PC-3 (cell line): Measurements from ENCODE around the gene CCDC32.

Experiments used
- EZH2 ChIP-seq: fragments of 300-600 bp; sonication (generic); IDR thresholded peaks from one replicate; pipeline ENCODE4 v1.6.1; 2017; ENCODE audit warnings: antibody characterized with exemption, mild to moderate bottlenecking, low read length; ENCODE audit not compliant: unreplicated experiment
- EZH2phosphoT487 ChIP-seq: fragments of 300-600 bp; sonication (generic); IDR thresholded peaks from 2 replicates; pipeline ENCODE4 v1.6.1; 2018; ENCODE audit warnings: mild to moderate bottlenecking, antibody characterized with exemption, low read length, borderline replicate concordance
- TF ChIP-seq, protein P1 (sequence below): fragments of 300-600 bp; sonication (generic); conservative IDR thresholded peaks from 2 replicates; pipeline ENCODE4 v1.5.1; 2017; ENCODE audit warnings: antibody characterized with exemption, low read depth, mild to moderate bottlenecking, low read length

DNA sequence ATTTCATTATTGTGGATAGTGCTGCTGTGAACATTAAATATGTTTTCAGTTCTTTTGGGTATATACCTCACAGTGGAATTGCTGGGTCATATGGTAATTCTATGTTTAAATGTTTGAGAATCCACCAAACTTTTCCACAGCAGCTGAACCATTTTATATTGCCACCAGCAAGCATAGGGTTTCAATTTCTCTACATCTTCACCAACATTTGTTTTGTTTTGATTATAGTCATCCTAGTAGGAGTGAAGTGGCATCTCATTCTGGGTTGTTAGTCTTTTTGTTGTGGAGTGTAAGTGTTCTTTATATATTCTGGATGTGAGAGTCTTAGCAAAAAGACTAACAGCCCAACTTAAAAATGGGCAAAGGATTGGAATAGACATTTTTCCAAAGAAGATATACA is 10.3 kb upstream of the CCDC32 start:
- TF ChIP-seq, protein P1, sequence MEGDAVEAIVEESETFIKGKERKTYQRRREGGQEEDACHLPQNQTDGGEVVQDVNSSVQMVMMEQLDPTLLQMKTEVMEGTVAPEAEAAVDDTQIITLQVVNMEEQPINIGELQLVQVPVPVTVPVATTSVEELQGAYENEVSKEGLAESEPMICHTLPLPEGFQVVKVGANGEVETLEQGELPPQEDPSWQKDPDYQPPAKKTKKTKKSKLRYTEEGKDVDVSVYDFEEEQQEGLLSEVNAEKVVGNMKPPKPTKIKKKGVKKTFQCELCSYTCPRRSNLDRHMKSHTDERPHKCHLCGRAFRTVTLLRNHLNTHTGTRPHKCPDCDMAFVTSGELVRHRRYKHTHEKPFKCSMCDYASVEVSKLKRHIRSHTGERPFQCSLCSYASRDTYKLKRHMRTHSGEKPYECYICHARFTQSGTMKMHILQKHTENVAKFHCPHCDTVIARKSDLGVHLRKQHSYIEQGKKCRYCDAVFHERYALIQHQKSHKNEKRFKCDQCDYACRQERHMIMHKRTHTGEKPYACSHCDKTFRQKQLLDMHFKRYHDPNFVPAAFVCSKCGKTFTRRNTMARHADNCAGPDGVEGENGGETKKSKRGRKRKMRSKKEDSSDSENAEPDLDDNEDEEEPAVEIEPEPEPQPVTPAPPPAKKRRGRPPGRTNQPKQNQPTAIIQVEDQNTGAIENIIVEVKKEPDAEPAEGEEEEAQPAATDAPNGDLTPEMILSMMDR: no peak
- TF ChIP-seq EZH2phosphoT487 (no peak), EZH2 (no peak)
